ENCODE measurements around the gene PAQR6. TPM values are rescaled to one million over a fixed set of nuclear protein-coding genes. Genes with fewer than 3 reads are reported as not detected.

PAQR6 gene, protein sequence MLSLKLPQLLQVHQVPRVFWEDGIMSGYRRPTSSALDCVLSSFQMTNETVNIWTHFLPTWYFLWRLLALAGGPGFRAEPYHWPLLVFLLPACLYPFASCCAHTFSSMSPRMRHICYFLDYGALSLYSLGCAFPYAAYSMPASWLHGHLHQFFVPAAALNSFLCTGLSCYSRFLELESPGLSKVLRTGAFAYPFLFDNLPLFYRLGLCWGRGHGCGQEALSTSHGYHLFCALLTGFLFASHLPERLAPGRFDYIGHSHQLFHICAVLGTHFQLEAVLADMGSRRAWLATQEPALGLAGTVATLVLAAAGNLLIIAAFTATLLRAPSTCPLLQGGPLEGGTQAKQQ
- 1 to 10 TPM; 2.9 to 8.0 (median 4.9) TPM for polyA plus RNA-seq (ENCODE audit: insufficient read length in 4 of 4)

DNA sequence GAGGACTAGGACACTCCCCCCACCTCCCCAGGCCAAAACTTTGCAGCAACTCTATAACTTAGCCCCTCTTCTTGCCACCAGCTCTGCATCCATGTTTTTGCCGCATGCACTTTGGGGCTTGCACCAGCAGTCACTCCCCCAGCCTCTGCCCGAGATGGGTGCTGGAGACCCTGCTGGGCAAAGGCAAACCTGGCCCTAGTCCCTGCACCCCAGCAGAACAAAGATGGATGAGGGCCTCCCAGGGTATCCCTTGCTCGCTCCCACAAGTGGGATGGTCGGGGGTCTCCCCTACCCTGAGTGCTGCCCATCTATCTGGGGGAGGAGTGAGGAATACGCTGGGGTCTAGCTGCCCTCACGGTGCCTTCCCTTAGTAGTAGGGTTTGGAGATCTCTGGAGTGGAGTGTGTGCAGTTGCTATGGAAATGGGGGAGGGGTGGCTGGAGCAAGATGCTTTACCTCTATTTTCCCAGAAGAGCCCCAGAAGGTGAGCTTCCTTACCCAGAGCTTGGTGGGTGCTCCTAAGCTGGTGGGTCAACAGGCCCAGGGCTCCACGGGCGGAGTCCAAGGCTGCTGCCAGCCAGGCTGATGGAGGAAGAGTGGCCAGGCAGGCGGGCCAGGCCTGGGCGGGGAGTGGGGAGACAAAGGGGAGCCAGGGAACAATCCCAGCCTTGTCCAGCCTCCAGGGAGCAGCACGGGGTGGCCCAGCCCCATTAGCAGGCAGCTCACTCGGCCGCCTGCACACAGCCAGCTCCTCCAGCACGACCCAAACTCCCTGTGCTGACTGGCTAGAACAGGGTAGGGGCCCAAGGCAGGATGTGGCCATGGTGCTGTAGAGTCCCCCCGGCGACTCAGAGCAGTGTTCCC lies at the start of gene PAQR6:
PAQR6 (minus strand) TSS at position 597 of the 863 bp plus-strand sequence. CDS start 1,325 bp downstream, outside the sequence.
- DNase-seq (ENCODE audit: low read depth in 4 of 4, low spot score in 2 of 4), result no peak

DNA sequence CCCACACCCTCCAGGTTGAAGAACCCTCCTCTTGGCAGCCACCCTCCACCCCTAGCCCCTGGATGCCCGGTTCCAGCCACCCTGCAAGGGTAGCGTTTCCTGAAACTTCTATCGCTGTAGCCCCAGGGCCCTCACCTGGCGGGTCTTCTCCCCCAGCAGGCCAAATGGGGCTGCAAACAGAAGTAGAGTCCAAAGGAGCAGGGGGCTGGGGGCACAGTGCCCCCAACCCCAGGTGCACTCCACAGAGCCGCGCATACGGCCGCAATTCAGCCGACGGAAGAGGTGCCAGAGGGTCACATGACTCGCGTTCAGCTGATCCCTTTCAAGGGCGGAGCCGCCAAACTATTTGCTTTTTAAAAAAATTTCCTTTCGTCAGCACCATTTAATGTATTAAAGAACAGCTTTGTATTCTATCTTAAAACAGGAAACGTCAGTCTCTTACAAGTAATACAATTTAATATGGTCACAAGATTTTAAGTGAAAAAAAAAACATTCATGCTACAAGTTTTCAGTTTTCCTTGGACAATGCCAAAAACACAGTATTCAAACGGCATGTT lies 47.6 kb upstream of the PAQR6 start, which contains the start of gene GLMP:
GLMP (minus strand) TSS at position 289 of the 557 bp plus-strand sequence; CDS start at position 255, 34 bp downstream.
- DNase-seq (ENCODE audit: low read depth in 4 of 4, low spot score in 2 of 4), result peak in 2 of 4 donors; percentile 59

DNA sequence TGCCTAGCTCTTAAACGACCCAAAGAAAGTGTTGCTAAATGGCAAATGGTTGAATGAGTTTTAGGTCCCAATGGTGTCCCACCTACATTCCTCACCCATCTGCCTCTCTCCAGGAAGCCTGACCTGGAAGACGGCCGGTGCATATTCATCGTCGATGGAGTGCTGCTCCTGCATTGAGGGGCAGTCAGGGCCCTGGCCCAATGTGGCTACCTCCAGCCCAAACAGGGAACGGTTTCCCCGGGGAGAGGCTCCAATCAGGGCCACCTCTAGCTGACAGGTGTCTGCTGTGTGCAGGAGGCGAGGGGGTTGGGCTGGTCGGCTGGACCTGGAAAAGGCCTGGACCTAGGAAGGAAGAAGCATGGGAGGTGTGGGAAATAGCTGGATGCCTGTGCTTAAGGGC lies 46.0 kb upstream of the PAQR6 start:
- no peak for DNase-seq (ENCODE audit: low read depth in 4 of 4, low spot score in 2 of 4)

DNA sequence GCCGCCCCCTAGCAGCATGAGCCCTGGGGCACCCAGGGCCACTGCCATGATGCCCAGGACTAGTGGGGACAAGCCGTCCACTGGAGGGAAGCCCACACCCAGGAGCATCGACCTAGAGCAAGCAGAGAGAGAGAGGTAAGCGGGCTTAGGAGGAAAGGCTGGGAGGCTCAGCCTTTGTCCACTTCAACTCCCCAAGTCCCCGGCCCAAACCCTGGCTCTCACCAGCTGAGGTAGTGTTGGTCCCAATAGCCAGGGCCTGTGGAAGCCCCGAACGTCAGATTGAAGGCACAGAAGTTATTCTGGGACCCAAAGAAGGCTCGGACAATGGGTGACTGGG lies 45.2 kb upstream of the PAQR6 start:
- DNase-seq (ENCODE audit: low read depth in 4 of 4, low spot score in 2 of 4), result no peak

DNA sequence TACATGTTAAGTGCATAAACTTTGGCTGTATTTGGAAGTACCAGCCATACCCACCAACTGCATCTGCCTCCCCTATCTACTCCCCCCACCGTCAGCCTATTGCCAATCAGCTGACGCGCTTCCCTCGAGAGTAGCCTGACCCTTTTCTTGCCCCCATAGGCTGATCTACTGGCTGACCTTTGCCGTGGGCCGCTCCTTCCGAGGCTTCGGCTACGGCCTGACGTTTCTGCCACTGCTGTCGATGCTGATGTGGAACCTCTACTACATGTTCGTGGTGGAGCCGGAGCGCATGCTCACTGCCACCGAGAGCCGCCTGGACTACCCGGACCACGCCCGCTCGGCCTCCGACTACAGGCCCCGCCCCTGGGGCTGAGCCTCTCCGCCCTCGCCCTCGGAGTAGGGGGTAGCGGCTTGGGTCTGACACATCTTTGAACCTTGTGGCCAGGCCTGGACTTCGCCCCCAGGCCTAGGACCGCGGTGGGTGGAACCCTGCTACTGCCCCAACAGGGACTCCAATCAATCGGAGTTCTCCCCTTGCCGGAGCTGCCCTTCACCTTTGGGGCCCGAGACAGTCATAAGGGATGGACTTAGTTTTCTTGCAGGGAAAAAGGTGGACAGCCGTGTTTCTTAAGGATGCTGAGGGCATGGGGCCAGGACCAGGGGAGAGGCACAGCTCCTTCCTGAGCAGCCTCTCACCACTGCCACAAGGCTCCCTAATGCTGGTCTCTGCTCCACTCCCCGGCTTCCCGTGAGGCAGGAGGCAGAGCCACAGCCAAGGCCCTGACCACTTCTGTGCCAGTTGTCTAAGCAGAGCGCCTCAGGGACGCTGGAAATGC lies 43.6 kb upstream of the PAQR6 start:
- peak in 3 of 4 donors; percentile 46 to 71 (median 52) for DNase-seq (ENCODE audit: low read depth in 4 of 4, low spot score in 2 of 4)

DNA sequence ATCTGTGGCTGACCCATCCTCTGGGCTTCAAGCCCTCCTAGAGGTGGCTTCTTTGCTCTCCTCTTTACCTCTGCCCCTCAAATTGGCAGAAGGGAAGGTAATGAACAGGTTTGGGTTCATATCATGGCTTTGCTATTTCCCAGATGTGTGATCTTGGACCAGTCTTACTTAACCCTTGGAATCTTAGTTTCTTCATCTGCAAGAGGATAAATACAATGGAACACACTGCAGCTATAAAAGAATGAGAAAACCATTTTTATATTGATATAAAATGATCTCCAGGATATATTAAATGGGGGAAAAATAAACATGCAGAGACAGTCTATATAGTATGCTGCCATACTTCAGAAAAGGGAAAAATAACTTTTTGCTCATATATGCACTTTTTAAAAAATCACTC lies 42.0 kb upstream of the PAQR6 start:
- no peak for DNase-seq (ENCODE audit: low read depth in 4 of 4, low spot score in 2 of 4)

DNA sequence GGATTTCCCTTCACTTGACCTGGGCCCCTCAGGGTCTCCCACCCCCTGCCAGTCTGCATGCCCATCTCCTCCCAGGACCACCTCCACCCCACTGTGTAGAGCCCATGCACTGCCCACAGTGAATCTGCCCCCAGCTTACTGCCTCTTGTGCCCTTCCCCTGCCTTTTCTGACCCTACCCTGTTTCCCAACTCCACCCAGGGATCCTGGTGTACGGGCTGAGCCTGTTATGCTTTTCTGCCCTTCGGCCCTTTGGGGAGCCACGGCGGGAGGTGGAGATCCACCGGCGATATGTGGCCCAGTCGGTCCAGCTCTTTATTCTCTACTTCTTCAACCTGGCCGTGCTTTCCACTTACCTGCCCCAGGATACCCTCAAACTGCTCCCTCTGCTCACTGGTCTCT lies 38.2 kb upstream of the PAQR6 start:
- no peak for DNase-seq (ENCODE audit: low read depth in 4 of 4, low spot score in 2 of 4)

DNA sequence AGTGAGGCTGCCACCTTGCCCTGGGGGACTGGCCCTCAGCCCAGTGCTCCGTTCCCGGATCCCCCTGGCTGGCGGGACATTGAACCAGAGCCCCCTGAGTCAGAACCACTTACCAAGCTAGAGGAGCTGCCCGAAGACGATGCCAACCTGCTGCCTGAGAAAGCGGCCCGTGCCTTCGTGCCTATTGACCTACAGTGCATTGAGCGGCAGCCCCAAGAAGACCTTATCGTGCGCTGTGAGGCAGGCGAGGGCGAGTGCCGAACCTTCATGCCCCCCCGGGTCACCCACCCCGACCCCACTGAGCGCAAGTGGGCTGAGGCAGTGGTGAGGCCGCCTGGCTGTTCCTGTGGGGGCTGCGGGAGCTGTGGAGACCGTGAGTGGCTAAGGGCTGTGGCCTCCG lies 37.6 kb upstream of the PAQR6 start:
- no peak for DNase-seq (ENCODE audit: low read depth in 4 of 4, low spot score in 2 of 4)

DNA sequence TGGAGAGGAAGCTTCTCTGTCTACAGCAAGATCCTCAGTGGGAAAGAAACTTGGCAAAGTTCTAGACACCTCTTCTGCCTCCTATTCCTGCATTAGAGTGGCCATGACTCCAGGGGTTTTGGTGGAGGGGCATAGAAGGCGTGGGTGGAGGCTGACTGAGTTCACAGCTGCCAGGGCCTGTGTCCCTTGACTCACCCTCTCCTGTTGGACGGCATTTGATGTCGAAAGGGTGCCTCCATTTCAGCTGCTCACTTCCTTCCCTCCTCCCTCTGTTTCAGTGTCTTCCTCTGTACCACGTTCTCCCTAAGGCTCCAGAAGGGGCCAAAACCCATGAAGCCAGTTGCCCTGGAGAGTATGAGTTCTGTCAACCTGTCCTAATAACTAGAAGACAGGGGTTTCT lies 36.9 kb upstream of the PAQR6 start:
- DNase-seq (ENCODE audit: low read depth in 4 of 4, low spot score in 2 of 4), result no peak

DNA sequence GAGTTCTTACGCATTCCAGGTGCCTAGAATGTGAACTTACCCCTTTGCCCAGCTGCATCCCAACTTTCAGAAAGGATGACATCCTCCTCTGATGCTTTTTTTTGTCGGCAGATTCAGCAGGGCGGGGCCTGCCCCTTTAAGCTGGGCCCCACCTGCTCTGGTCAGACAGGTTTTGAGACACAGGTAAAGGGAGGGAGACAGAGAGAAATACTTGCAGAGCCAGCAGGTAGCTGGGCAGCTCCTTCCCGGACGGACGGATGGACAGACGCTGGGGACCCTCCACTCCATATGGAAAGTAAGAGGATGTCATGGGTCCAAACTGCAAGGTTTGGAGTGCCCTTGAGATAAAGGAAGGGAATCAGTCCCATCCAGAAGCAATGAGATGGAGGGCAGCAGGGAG lies 36.3 kb upstream of the PAQR6 start, which contains the start of gene TMEM79:
TMEM79 (plus strand) TSS at position 214 of the 400 bp plus-strand sequence. CDS start 902 bp downstream, outside the sequence.
- no peak for DNase-seq (ENCODE audit: low read depth in 4 of 4, low spot score in 2 of 4)

DNA sequence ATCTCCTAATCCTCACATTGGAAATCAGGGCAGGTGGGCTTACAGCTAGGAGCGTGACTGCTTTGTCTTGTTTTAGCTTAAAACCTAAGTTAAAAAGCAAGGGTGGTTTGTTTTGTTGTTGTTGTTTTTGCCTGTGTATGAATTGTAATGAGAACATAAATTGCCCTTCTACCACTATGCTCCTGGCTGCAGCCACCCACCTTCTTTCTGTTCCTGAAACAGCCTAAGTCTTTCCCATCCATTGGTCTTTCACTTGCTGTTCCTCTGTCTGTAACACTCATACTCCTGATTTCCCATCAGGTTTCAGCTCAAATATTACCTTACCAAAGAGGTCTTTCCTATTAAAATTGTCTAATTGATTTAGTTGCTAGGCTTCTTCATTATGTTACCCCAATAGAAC lies 35.7 kb upstream of the PAQR6 start:
- no peak for DNase-seq (ENCODE audit: low read depth in 4 of 4, low spot score in 2 of 4)

DNA sequence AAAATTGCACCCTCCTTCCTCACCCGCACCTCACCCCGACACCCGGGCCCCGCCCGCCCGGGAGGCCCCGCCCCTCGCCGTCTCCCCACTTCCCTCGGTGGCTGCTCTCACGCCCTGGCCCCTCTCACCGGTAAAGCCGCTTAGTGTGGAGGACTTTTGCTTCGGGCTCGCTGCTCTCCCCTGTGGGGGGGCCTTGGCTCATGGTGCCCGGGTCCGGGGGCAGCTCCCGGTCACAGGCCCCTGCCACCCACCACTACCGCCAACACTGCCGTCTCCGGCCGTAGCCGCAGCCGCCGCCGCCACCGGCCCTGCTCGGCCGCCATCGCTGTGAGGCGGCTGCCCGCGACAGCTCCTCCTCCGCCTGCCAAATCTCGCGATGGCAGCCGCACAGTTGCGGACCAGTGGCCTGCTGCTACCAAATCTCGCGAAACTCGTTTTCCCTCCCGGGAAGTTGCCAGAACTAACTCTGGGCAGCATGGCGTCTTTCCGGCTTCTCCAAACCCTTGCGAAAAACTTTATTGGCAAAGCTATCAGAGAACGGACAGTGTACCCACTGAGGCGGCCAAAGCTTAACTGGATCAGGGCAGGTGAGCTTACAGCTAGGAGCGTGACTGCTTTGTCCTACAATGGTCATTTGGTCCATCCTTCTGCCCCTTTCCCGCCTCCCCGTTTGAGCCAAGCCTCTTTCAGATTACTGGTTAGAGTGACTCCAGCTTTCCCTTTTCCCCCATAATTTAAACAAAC lies 34.8 kb upstream of the PAQR6 start, which contains the start of gene SMG5:
SMG5 (minus strand) TSS at position 347 of the 744 bp plus-strand sequence; CDS start at position 202, 145 bp downstream.
- peak; percentile 90 to 98 (median 96) for DNase-seq (ENCODE audit: low read depth in 4 of 4, low spot score in 2 of 4)

DNA sequence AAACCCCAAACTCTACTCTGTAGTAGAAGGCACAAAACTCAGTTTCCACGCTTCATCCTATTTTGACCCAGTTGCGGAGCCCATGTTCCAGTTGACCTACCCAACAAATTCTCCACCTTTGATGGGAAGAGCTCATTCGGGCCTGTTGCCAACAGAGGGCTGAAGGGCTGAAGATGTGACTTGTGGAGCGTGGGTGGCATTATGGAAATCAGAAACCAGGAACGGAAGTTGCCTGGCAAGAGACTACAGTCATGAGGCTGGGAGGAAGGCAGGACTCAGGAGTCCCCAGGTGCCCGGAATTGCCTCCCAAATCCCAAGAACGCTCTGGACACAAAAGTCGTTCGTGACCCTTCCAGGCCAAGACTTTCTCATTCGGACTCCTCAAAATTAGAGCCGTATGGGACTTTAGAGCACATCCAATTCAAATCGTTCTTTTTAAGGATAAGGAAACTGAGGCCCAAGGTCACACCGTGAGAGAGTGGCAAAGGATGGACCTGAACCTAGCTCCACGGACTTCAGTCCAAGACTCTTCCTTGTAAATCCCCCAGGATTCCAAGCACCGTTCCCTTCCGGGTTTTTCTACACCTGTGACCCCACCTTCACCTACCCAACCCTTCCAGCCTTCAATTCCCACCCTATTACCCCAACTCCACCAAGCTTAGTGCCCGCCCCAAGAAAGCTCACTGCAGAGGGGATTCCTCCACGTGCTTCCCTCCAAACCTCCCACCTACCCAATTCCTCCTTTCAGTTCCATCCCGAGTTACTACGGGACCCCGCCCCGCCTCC lies 34.0 kb upstream of the PAQR6 start:
- no peak for DNase-seq (ENCODE audit: low read depth in 4 of 4, low spot score in 2 of 4)

DNA sequence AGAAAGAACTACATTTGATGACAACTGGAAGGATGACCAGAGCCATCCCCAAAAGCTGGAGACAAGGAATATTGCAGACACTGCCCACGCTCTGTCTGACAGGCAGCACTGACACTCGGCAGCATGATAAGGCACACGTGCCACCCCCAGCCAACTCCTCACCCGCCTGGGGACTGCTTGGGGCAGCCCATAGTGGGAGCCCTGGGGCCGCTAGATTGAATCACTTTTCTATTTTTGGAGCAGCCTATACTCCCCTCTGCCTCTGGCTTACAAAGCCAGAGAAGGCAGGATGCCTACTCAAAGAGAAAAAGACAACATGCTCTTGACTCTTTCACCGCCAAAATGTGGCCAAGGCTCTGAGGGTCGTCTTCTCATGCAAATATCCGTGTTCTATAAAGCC lies 33.4 kb upstream of the PAQR6 start:
- DNase-seq (ENCODE audit: low read depth in 4 of 4, low spot score in 2 of 4), result no peak

DNA sequence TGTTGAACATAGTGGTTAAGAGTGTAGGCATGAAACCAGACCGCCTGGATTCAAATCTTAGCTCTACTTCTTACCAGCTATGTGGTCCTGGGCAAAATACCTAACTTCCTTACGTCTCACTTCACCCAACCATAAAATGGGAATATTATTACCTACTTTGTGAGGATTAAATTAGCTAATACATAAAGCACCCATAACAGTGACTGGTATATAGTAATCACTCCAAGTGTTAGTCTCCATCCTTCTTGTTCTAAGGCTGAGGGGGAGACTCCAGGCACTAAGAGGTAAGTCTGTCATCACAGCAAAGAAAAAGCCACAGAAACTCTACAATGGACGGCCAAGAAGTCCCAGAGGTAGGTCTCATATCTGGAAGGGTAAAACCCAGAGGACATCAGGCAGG lies 32.0 kb upstream of the PAQR6 start:
- no peak for DNase-seq (ENCODE audit: low read depth in 4 of 4, low spot score in 2 of 4)

DNA sequence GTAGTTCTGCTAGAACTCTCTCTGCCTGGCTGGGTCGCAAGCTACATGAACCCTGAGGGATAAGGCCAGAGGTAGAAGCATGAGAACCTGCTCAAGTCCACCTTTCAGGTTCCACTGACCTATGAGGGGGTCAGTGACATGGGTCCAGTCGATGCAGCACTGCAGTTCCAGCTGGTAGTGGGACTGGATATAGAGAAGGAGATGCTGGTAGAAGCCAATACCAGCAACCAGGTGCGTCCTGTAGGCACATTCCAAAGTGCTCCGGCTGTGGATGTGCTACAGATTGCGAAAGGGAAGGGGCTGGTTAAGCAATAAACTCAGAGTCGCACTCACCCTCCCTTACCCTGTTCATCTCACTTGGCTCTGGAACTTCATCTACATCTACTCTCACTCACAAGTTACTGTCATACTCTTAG lies 29.1 kb upstream of the PAQR6 start:
- DNase-seq (ENCODE audit: low read depth in 4 of 4, low spot score in 2 of 4), result no peak

DNA sequence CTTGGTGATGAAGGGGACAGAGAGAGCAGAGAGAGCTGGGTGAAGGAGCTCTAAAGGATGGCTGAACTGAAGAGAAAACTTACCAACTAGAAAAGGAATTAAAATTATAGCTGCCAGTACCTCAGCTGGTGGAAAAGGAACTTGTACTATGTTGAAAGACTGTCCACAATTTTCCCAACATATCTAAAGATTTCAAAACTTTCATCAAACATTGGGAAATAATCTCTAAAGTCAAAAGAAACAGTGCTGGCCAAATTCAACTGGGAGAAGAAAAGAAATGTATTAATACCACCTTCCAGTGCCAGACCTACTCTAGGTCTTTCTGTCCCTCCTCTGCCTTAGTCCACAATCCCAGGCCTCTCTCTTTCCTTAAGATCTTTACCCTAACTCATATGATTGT lies 28.7 kb upstream of the PAQR6 start:
- DNase-seq (ENCODE audit: low read depth in 4 of 4, low spot score in 2 of 4), result no peak

DNA sequence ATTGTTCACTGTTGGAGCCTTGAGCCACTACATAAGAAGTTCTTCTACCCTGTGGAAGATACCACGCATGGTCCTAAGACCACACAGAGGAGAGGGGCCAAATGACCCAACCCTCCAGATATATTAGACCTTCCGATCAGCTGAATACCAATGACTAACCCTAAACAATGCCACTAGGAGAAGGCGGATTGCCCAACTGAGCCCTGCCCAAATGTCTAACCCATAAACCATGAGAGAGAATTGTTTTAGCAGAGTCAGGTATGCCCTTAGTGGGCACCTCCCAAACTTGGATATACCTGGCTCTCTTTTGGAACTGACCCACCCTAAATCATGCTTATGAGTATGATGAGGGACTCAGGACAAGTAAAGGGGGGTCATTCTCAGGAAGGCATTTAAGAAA lies 22.5 kb upstream of the PAQR6 start:
- no peak for DNase-seq (ENCODE audit: low read depth in 4 of 4, low spot score in 2 of 4)

DNA sequence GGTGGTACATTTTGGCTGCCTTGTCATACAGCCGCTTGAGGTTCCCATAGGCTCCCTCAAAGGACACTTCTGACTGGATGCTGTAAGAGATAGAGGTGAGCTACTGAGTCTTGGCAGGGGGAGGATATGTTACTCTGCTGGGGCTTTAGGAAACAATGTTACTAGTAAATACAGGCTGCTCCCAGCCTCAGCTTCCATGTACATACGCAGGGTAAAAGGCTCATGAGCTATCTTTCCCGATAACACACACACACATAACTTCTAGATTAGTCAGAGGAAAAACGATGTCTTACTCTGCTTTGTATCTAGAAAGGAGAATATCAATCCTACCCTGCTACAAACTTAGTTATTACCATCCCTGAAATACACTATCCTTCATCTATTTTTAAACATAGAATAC lies 20.5 kb upstream of the PAQR6 start:
- DNase-seq (ENCODE audit: low read depth in 4 of 4, low spot score in 2 of 4), result no peak
